Vagina (tissue), 2 donors: ENCODE results near the gene C11orf68. TPM values are rescaled to one million over a fixed set of nuclear protein-coding genes. Genes with fewer than 3 reads are reported as not detected.

Experiments used
- DNase-seq, 2 donors: peaks; one replicate each; pipeline ENCODE4 v3.0.0-alpha.2; 2017; ENCODE audit errors: extremely low spot score in 2 of 2
- H3K27ac ChIP-seq: fragments of 200-600 bp; sonication (generic); one replicate; pipeline ENCODE4 v1.5.1; 2019
- H3K27me3 ChIP-seq: fragments of 200-600 bp; sonication (generic); one replicate; pipeline ENCODE4 v1.5.1; 2019
- H3K36me3 ChIP-seq, 2 donors: fragments of 200-600 bp; sonication (generic); one replicate each; pipeline ENCODE4 v1.5.1; 2017 to 2019
- H3K4me1 ChIP-seq: fragments of 200-600 bp; sonication (generic); one replicate; pipeline ENCODE4 v1.5.1; 2019
- H3K4me3 ChIP-seq, 2 donors: fragments of 200-600 bp; sonication (generic); 1 replicate in 1 of 2; 2 replicates in 1 of 2; pipeline ENCODE4 v1.5.1; 2016 to 2019
- H3K9me3 ChIP-seq: fragments of 200-600 bp; sonication (generic); one replicate; pipeline ENCODE4 v1.5.1; 2019
- CTCF ChIP-seq, 3 experiments: fragments of 450-650 bp in 2 of 3; fragments of 200-600 bp in 1 of 3; sonication (generic) in 1 of 3; IDR thresholded peaks; one replicate each; pipeline ENCODE4 v1.5.1; 2017 to 2019; ENCODE audit warnings: antibody characterized with exemption in 3 of 3, mild to moderate bottlenecking in 2 of 3, moderate library complexity in 2 of 3
- POLR2A ChIP-seq, 2 donors: fragments of 450-650 bp; IDR thresholded peaks; one replicate each; pipeline ENCODE4 v1.6.1; 2017; ENCODE audit warnings: antibody characterized with exemption in 2 of 2, mild to moderate bottlenecking in 2 of 2, moderate library complexity in 2 of 2
- POLR2AphosphoS5 ChIP-seq, 2 donors: sonication (generic); formaldehyde crosslinking; IDR thresholded peaks; one replicate each; pipeline ENCODE4 v1.9.0; 2017; ENCODE audit warnings: antibody characterized with exemption in 2 of 2, mild to moderate bottlenecking in 2 of 2, low read depth in 1 of 2; ENCODE audit not compliant: insufficient read depth in 1 of 2
- intact Hi-C: fragments of 100-400 bp; cut with DNase I; formaldehyde crosslinking; loops from one replicate; pipeline ENCODE4 v1.15.1; 2023
- total RNA-seq: library from RNA; depleted of rRNA; stranded (reverse); fragments of >200 nt; gene quantifications from one replicate; pipeline ENCODE4 v1.2.3, GENCODE V29; 2016

The C11orf68 gene
- total RNA-seq, 1 donor from 2014 or later: 21.1 TPM

DNA sequence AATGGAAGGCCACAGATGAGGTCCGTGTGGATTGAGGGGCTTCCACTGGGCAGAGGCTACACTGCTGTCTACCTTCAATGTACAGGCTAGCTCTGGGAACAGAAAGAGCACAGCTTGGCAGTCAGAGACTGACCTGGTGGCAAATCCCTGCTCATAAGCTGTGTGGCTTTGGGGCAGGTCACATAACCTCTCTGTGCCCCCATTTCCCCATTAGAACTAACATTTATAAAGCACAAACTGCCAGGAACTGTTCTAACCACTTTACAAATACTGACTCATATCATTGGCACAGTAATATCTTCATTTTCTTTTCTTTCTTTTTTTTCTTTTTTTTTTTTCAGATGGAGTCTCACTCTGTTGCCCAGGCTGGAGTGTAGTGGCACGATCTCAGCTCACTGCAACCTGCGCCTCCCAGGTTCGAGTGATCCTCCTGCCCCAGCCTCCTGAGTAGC lies 21.8 kb downstream of the C11orf68 start:
- Histone ChIP-seq H3K27me3 (no peaks in the 10 kb centered on the region), H3K9me3 (no peaks in the 10 kb centered on the region), H3K4me3 (no peak overlapping the region), H3K36me3 (no peaks in the 10 kb centered on the region), H3K4me1 (peaks cover 40% of the 10 kb centered on the region), H3K27ac (no peak overlapping the region)
- DNase-seq: no peak
- no peak for TF ChIP-seq POLR2AphosphoS5 (IDR thresholded peaks at IDR 0.05; ENCODE audit: insufficient read depth in 1 of 2, low read depth in 1 of 2)
- TF ChIP-seq POLR2A (IDR thresholded peaks at IDR 0.05): no peak
- TF ChIP-seq CTCF (IDR thresholded peaks at IDR 0.05): no peak
- intact Hi-C loops: no loop called here

- no peak overlapping the region for H3K27ac ChIP-seq
- H3K9me3 ChIP-seq: no peaks in the 10 kb centered on the region
- DNase-seq: no peak
- TF ChIP-seq CTCF (IDR thresholded peaks at IDR 0.05): no peak
- no peak for TF ChIP-seq POLR2AphosphoS5 (IDR thresholded peaks at IDR 0.05; ENCODE audit: insufficient read depth in 1 of 2, low read depth in 1 of 2)
- no peak for TF ChIP-seq POLR2A (IDR thresholded peaks at IDR 0.05)
- H3K27me3 ChIP-seq: no peaks in the 10 kb centered on the region
- H3K4me3 ChIP-seq: no peak overlapping the region
- H3K36me3 ChIP-seq: no peaks in the 10 kb centered on the region
- intact Hi-C loops: no loop called here
- H3K4me1 ChIP-seq: peaks cover 47% of the 10 kb centered on the region
These were observed 22.5 kb downstream of the C11orf68 start for GRCh38 chr11:65896034-65896999.

DNA sequence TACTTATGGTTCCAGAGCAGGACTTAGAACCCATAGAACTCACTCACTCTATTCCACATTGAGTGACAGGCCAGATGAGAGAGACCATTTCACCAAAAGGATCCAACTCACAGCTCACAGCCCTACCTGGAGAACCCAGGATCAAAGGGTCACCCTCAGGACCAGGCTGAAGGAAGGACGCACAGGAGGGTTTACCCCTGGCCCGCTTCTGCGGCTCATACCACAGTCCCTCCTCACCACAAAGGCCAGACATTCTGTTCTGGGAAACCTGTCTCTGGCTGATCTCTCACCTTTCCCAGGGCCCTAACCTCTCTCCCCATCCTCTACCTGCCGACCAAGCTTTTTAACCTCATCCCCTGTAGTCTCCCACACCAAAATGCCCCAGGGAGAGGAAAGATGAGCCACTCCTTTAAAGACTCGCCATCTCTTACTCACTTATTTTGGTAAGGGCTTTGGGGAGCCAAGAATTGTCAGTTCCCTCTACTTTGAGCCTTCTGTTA lies 23.3 kb downstream of the C11orf68 start:
- Histone ChIP-seq H3K9me3 (no peaks in the 10 kb centered on the region), H3K4me3 (no peak overlapping the region), H3K4me1 (peaks cover 52% of the 10 kb centered on the region), H3K27ac (no peak overlapping the region), H3K27me3 (no peaks in the 10 kb centered on the region), H3K36me3 (no peaks in the 10 kb centered on the region)
- intact Hi-C loops: no loop called here
- no peak for TF ChIP-seq CTCF (IDR thresholded peaks at IDR 0.05)
- no peak for TF ChIP-seq POLR2AphosphoS5 (IDR thresholded peaks at IDR 0.05; ENCODE audit: insufficient read depth in 1 of 2, low read depth in 1 of 2)
- TF ChIP-seq POLR2A (IDR thresholded peaks at IDR 0.05): no peak
- no peak for DNase-seq

- Histone ChIP-seq H3K4me3 (peak overlapping the region in 1 of 2 donors; percentile 11), H3K27ac (peak overlapping the region; percentile 97), H3K9me3 (no peaks in the 10 kb centered on the region), H3K27me3 (no peaks in the 10 kb centered on the region), H3K4me1 (peaks cover 52% of the 10 kb centered on the region), H3K36me3 (no peaks in the 10 kb centered on the region)
- DNase-seq: no peak
- intact Hi-C loops: no loop called here
- no peak for TF ChIP-seq POLR2AphosphoS5 (IDR thresholded peaks at IDR 0.05; ENCODE audit: insufficient read depth in 1 of 2, low read depth in 1 of 2)
- no peak for TF ChIP-seq CTCF (IDR thresholded peaks at IDR 0.05)
- TF ChIP-seq POLR2A (IDR thresholded peaks at IDR 0.05): no peak
These were observed 24.7 kb downstream of the C11orf68 start for GRCh38 chr11:65894034-65894591.
